SK-N-SH (cell line): Measurements from ENCODE around the gene RAB18.

ENCODE experiments used
- CTCF ChIP-seq: fragments of 200-600 bp; sonication (generic); IDR thresholded peaks from 2 replicates; pipeline ENCODE4 v1.6.1; 2017; ENCODE audit warnings: antibody characterized with exemption, mild to moderate bottlenecking, moderate library complexity
- EP300 ChIP-seq, 2 experiments: IDR thresholded peaks; 2 replicates each; pipeline versions ENCODE4 v1.4.0 to v1.6.1; 2012; ENCODE audit warnings: borderline replicate concordance in 1 of 2, low read depth in 1 of 2, low read length in 1 of 2
- EZH2phosphoT487 ChIP-seq: fragments of 200-600 bp; sonication (generic); IDR thresholded peaks from 2 replicates; pipeline ENCODE4 v1.6.1; 2017; ENCODE audit warnings: low read depth, mixed run types, mild to moderate bottlenecking, antibody characterized with exemption, moderate library complexity, borderline replicate concordance
- JUND ChIP-seq: IDR thresholded peaks from 2 replicates; pipeline ENCODE4 v1.4.0; 2012
- MAX ChIP-seq: IDR thresholded peaks from 2 replicates; pipeline ENCODE4 v1.4.0; 2012; ENCODE audit warnings: low read depth
- MEF2A ChIP-seq: IDR thresholded peaks from 2 replicates; pipeline ENCODE4 v1.4.0; 2012; ENCODE audit warnings: low read depth, borderline replicate concordance
- POLR2AphosphoS5 ChIP-seq: IDR thresholded peaks from 2 replicates; pipeline ENCODE4 v1.6.1; 2012; ENCODE audit warnings: low read depth, low read length
- RAD21 ChIP-seq: IDR thresholded peaks from 2 replicates; pipeline ENCODE4 v1.6.1; 2012; ENCODE audit warnings: mild to moderate bottlenecking, low read length
- REST ChIP-seq: IDR thresholded peaks from 2 replicates; pipeline ENCODE4 v1.6.1; 2012; ENCODE audit warnings: mild to moderate bottlenecking, low read depth, low read length, moderate library complexity
- SIN3A ChIP-seq: IDR thresholded peaks from 2 replicates; pipeline ENCODE4 v1.6.1; 2012; ENCODE audit warnings: low read depth, mild to moderate bottlenecking, low read length, moderate library complexity, borderline replicate concordance
- TAF1 ChIP-seq: IDR thresholded peaks from 2 replicates; pipeline ENCODE4 v1.6.1; 2012; ENCODE audit warnings: low read depth, mild to moderate bottlenecking, low read length, moderate library complexity, borderline replicate concordance
- TCF12 ChIP-seq: IDR thresholded peaks from 2 replicates; pipeline ENCODE4 v1.4.0; 2012
- USF2 ChIP-seq: fragments of 150-350 bp; IDR thresholded peaks from 2 replicates; pipeline ENCODE4 v1.6.1; 2017; ENCODE audit warnings: antibody characterized with exemption, low read length, low read depth, borderline replicate concordance
- ZBTB33 ChIP-seq: IDR thresholded peaks from 2 replicates; pipeline ENCODE4 v1.4.0; 2012; ENCODE audit warnings: low read depth, borderline replicate concordance

GRCh38 chr10:27518261-27518660, 14.2 kb downstream of the RAB18 start:
- TF ChIP-seq CTCF (no peak), TAF1 (no peak), RAD21 (no peak), USF2 (no peak), JUND (no peak), REST (no peak), POLR2AphosphoS5 (no peak), MEF2A (no peak), MAX (no peak), EP300 (IDR thresholded peaks at IDR 0.05; ENCODE audit: borderline replicate concordance in 1 of 2, low read depth in 1 of 2, low read length in 1 of 2) (no peak), ZBTB33 (no peak), EZH2phosphoT487 (no peak), TCF12 (no peak), SIN3A (no peak)
